Measurements from ENCODE around the gene BNIPL.

Gene BNIPL

GRCh38 chr1:151008244-151009205 is 27.9 kb upstream of the BNIPL start, which contains the start of gene PRUNE1:
TSS of gene PRUNE1 (plus strand) at chr1:151008449. CDS start at chr1:151008633, 184 bp downstream.
- peak within 1 kb of the TSS; percentile 62 to 82 (median 65) for H3K4me3 ChIP-seq
- H3K27ac ChIP-seq = peak within 1 kb of the TSS in 20 of 21 experiments; percentile 72 to 96 (median 90)

DNA sequence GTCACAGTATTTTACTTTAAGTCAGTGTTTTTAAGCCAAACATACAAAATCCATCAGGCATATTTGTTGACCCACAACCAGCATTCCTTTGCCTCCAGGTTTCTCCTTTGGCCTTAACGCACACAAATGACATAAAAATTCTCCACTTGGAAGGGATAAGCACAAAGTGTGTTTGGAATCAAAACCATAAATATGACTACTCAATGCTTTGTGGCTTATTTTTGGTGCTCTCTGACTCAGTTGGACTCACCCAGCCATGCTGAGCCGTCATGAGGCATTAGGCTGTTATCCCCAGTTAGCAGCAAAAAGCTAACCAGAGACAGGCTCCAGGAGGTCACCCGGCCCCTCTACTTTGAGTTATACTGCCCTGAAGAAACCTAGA is 27.2 kb upstream of the BNIPL start:
- H3K27ac ChIP-seq = peak overlapping the region in 14 of 21 experiments; percentile 79 to 96 (median 88)
- peak overlapping the region; percentile 62 to 82 (median 65) for H3K4me3 ChIP-seq

- Histone ChIP-seq H3K27ac (peak overlapping the region in 5 of 21 experiments; percentile 81 to 88 (median 86)), H3K4me3 (no peak overlapping the region)
Observed at GRCh38 chr1:151009674-151010345, 26.6 kb upstream of the BNIPL start.

- no peak overlapping the region for H3K27ac ChIP-seq
- no peak overlapping the region for H3K4me3 ChIP-seq
Observed at GRCh38 chr1:151010346-151010726, 26.1 kb upstream of the BNIPL start.

GRCh38 chr1:151011154-151011850 is 25.1 kb upstream of the BNIPL start:
- Histone ChIP-seq H3K4me3 (no peak overlapping the region), H3K27ac (peak overlapping the region in 1 of 21 experiments; percentile 19)

DNA sequence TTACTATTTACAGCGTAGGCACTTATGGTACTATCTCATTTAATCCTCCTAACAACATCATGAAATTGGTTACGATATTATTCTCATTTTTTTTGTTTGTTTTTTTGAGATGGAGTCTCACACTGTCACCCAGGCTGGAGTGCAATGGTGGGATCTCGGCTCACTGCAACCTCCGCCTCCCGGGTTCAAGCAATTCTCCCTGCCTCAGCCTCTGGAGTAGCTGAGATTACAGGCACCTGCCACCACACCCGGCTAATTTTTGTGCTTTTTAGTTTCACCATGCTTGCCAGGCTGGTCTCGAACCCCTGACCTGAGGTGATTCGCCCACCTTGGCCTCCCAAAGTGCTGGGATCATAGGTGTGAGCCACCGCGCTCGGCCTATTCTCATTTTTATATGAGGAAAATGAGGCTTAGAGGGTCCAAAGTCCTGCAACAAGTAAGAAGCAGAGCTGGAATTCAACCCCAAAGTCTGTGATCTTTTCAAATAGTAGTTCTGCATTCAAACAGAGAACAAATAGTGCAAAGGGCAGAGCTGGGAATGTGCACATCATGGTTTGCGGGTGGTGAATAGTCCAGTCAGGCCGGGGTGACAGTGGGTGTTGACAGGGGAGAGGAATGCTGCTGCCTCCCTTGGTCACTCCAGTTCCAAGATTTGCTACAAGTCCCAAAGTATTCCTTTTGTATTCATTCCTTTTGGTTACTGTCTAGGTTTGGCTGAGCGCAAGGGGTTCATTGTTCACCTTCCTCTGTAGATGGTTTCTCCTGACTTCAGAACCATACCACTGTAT is 23.5 kb upstream of the BNIPL start:
- no peak overlapping the region for H3K27ac ChIP-seq
- H3K4me3 ChIP-seq = no peak overlapping the region

DNA sequence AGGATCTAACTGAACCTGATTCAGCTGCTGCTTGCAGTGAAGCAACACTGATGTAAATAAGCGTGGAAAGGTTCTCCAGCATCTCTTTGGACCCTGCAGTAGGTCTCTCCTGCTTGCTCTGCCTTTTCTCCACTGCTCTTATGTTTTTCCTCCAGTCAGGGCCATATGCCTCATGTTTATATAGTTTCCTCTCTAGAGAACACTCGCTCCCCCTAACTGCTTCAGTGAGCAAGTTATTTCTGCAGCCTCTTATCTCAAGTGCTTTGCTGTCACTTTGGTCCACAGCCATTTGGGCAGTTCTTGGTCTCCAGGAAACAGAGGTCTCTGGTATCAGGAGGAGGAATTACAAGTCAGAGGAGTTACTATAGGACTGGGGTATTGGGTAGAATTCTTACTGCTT is 22.9 kb upstream of the BNIPL start:
- H3K27ac ChIP-seq = no peak overlapping the region
- no peak overlapping the region for H3K4me3 ChIP-seq

- Histone ChIP-seq H3K4me3 (no peak overlapping the region), H3K27ac (peak overlapping the region in 1 of 21 experiments; percentile 8)
Observed at GRCh38 chr1:151024540-151025146, 11.7 kb upstream of the BNIPL start.

DNA sequence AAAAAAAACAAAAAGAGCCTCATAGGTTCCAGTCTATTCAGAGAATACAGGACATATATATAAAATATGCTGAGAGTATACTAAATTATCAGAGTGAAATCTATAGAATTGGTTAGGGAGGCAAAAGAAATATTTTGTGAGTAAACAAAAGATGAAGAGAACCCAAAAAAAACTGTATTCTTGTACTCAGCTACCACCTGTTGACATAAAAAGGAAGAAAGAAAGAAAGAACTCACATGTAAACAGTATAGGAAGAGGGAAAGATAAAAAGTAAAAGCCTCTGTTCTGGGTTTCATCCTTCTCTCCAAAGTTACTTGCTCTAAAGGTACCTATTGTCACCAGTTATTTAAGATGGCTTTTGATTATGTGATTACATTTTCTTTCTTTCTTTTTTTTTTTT is 9.9 kb upstream of the BNIPL start:
- H3K27ac ChIP-seq = no peak overlapping the region
- H3K4me3 ChIP-seq = no peak overlapping the region

- no peak overlapping the region for H3K4me3 ChIP-seq
Observed at GRCh38 chr1:151032164-151032563, 4.2 kb upstream of the BNIPL start.

GRCh38 chr1:151035167-151035566 is 1.2 kb upstream of the BNIPL start:
- H3K27ac ChIP-seq = peak overlapping the region in 10 of 21 experiments; percentile 35 to 81 (median 66)

More at GRCh38 chr1:151032164-151032563, 4.2 kb upstream of the BNIPL start:
- H3K27ac ChIP-seq = no peak overlapping the region

DNA sequence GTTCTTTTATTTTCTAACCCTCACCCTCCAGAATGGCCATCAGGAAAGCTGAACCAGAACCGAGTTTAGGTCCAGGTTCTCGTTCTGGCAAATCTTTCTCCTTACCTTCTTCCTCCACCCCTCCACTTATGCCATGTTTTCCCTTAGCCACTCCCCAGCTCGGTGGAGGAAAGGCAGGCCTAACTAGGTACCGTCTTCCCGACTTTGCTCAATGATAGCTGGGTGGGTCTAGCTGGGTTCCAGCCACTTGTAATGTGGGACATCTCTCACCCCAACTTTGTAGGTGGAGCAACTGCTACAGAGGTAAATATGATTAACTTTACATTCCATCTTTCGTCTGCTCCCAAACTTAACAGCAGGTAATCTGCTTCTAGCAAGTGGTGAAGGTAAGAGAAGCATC is 646 bp downstream of the BNIPL start:
- Histone ChIP-seq H3K4me3 (peak overlapping the region in 5 of 7 experiments; percentile 15 to 35 (median 21)), H3K27ac (peak overlapping the region in 18 of 21 experiments; percentile 21 to 86 (median 64))

More at GRCh38 chr1:151035167-151035566, 1.2 kb upstream of the BNIPL start:
- no peak overlapping the region for H3K4me3 ChIP-seq

DNA sequence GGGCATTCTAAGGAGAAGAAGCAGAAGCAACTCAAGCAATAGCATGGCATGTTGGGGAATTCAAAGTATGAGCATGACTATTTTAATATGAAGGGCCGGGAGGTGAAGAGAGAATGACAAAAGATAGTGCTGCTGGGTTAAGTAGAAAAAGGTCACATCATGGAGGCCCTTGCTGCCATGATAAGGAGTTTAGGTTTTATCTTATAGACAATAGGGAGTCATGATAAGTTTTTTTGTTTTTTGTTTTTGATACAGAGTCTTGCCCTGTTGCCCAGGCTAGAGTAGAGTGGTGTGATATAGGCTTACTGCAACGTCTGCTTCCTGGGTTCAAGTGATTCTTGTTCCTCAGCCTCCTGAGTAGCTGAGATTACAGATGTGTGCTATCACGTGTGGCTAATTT is 3.1 kb downstream of the BNIPL start:
- H3K4me3 ChIP-seq = no peak overlapping the region
- no peak overlapping the region for H3K27ac ChIP-seq

- Histone ChIP-seq H3K4me3 (no peak overlapping the region), H3K27ac (no peak overlapping the region)
Observed at GRCh38 chr1:151043163-151043562, 6.8 kb downstream of the BNIPL start.

- peak within 1 kb of the TSS; percentile 40 to 92 (median 85) for H3K27ac ChIP-seq
- peak within 1 kb of the TSS; percentile 47 to 82 (median 71) for H3K4me3 ChIP-seq
Observed at GRCh38 chr1:151047591-151047924, 11.2 kb downstream of the BNIPL start, which contains the start of gene C1orf56. TSS of gene C1orf56 (plus strand) at chr1:151047751. CDS start at chr1:151047848, 97 bp downstream.

- H3K27ac ChIP-seq = peak overlapping the region; percentile 40 to 92 (median 85)
- peak overlapping the region; percentile 47 to 82 (median 71) for H3K4me3 ChIP-seq
Observed at GRCh38 chr1:151047925-151048644, 11.7 kb downstream of the BNIPL start.

GRCh38 chr1:151048645-151049032 is 12.3 kb downstream of the BNIPL start:
- Histone ChIP-seq H3K27ac (peak overlapping the region in 19 of 21 experiments; percentile 24 to 92 (median 85)), H3K4me3 (peak overlapping the region; percentile 47 to 82 (median 71))

DNA sequence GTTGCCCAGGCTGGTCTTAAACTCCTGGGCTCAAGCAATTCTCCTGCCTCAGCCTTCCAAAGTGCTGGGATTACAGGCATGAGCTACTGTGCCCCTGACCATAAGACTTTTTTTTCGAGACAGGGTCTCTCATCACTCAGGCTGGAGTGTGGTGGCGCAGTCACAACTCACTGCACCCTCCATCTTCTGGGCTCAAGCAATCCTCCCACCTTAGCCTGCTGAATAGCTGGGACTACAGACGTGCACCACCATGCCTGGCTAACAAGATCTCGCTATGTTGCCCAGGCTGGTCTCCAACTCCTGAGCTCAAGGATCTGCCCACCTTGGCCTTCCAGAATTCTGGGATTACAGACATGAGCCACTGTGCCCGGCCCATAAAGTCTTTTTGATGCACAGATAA is 13.1 kb downstream of the BNIPL start:
- Histone ChIP-seq H3K27ac (peak overlapping the region in 3 of 21 experiments; percentile 24 to 91 (median 89)), H3K4me3 (no peak overlapping the region)
